ENCODE data around the gene NRDE2. TPM values are rescaled to one million over a fixed set of nuclear protein-coding genes. Genes with fewer than 3 reads are reported as not detected.

NRDE2 gene
- total RNA-seq, 1 donor from 2014 or later, result 10.2 TPM

- Mint-ChIP-seq H3K4me3 (no peak overlapping the region), H3K27me3 (ENCODE audit: insufficient read depth, low read depth) (no peaks in the 10 kb centered on the region), H3K36me3 (no peaks in the 10 kb centered on the region), H3K4me1 (peaks cover 2% of the 10 kb centered on the region), H3K27ac (no peak overlapping the region), H3K9me3 (no peaks in the 10 kb centered on the region)
- H3K36me3 ChIP-seq, result no peaks in the 10 kb centered on the region
- no peaks in the 10 kb centered on the region for H3K27me3 ChIP-seq
- TF ChIP-seq EZH2phosphoT487 (IDR thresholded peaks at IDR 0.05) (no peak), CTCF (IDR thresholded peaks at IDR 0.05) (no peak), EZH2 (IDR thresholded peaks at IDR 0.05) (no peak)
- no peaks in the 10 kb centered on the region for H3K9me3 ChIP-seq (ENCODE audit: low read depth)
- no peaks in the 10 kb centered on the region for H4K20me1 ChIP-seq (ENCODE audit: low read depth)
- H3K4me3 ChIP-seq, result no peak overlapping the region
- H3K4me1 ChIP-seq, result peaks cover 10% of the 10 kb centered on the region
- H3K4me2 ChIP-seq, result no peak overlapping the region
- peaks cover 16% of the 10 kb centered on the region for H3F3A ChIP-seq (ENCODE audit: low read depth)
- no peak overlapping the region for H3K9ac ChIP-seq
- no peak overlapping the region for H3K27ac ChIP-seq
- H3K79me2 ChIP-seq (ENCODE audit: low read depth), result no peaks in the 10 kb centered on the region
- no peak for DNase-seq (ENCODE audit: low spot score)
- H2AFZ ChIP-seq (replicated peaks), result no peak overlapping the region
These were observed 47.4 kb upstream of the NRDE2 start for GRCh38 chr14:90379106-90379505.

- H3K4me2 ChIP-seq, result no peak overlapping the region
- no peak for TF ChIP-seq CTCF (IDR thresholded peaks at IDR 0.05)
- peaks cover 16% of the 10 kb centered on the region for H3F3A ChIP-seq (ENCODE audit: low read depth)
- no peaks in the 10 kb centered on the region for H3K9me3 ChIP-seq (ENCODE audit: low read depth)
- H3K4me3 ChIP-seq, result no peak overlapping the region
- no peak for DNase-seq (ENCODE audit: low spot score)
- no peak overlapping the region for H3K9ac ChIP-seq
- no peak overlapping the region for H3K27ac ChIP-seq
- H3K4me1 ChIP-seq, result peaks cover 10% of the 10 kb centered on the region
- H2AFZ ChIP-seq (replicated peaks), result no peak overlapping the region
- Mint-ChIP-seq H3K4me1 (no peaks in the 10 kb centered on the region), H3K9me3 (no peaks in the 10 kb centered on the region), H3K36me3 (no peaks in the 10 kb centered on the region), H3K27me3 (ENCODE audit: insufficient read depth, low read depth) (no peaks in the 10 kb centered on the region), H3K27ac (no peak overlapping the region), H3K4me3 (no peak overlapping the region)
- no peaks in the 10 kb centered on the region for H3K79me2 ChIP-seq (ENCODE audit: low read depth)
- no peaks in the 10 kb centered on the region for H4K20me1 ChIP-seq (ENCODE audit: low read depth)
- H3K36me3 ChIP-seq, result no peaks in the 10 kb centered on the region
- no peaks in the 10 kb centered on the region for H3K27me3 ChIP-seq
These were observed 46.5 kb upstream of the NRDE2 start for GRCh38 chr14:90378249-90378648.

GRCh38 chr14:90375934-90376333 is 44.2 kb upstream of the NRDE2 start:
- H3F3A ChIP-seq (ENCODE audit: low read depth), result no peaks in the 10 kb centered on the region
- Mint-ChIP-seq H3K9me3 (no peaks in the 10 kb centered on the region), H3K27me3 (ENCODE audit: insufficient read depth, low read depth) (no peaks in the 10 kb centered on the region), H3K4me1 (no peaks in the 10 kb centered on the region), H3K27ac (no peak overlapping the region), H3K36me3 (no peaks in the 10 kb centered on the region), H3K4me3 (no peak overlapping the region)
- TF ChIP-seq CTCF (IDR thresholded peaks at IDR 0.05) (no peak), EZH2phosphoT487 (IDR thresholded peaks at IDR 0.05) (no peak), EZH2 (IDR thresholded peaks at IDR 0.05) (no peak)
- H3K36me3 ChIP-seq, result no peaks in the 10 kb centered on the region
- H3K9me3 ChIP-seq (ENCODE audit: low read depth), result no peaks in the 10 kb centered on the region
- H3K4me2 ChIP-seq, result no peak overlapping the region
- H3K27ac ChIP-seq, result no peak overlapping the region
- no peaks in the 10 kb centered on the region for H3K27me3 ChIP-seq
- H3K4me1 ChIP-seq, result no peaks in the 10 kb centered on the region
- no peak overlapping the region for H3K4me3 ChIP-seq
- no peak overlapping the region for H2AFZ ChIP-seq (replicated peaks)
- H3K9ac ChIP-seq, result no peak overlapping the region
- H4K20me1 ChIP-seq (ENCODE audit: low read depth), result no peaks in the 10 kb centered on the region
- DNase-seq (ENCODE audit: low spot score), result no peak
- H3K79me2 ChIP-seq (ENCODE audit: low read depth), result no peaks in the 10 kb centered on the region

GRCh38 chr14:90374813-90375212 is 43.1 kb upstream of the NRDE2 start:
- Mint-ChIP-seq H3K9me3 (no peaks in the 10 kb centered on the region), H3K36me3 (no peaks in the 10 kb centered on the region), H3K4me1 (no peaks in the 10 kb centered on the region), H3K27ac (no peak overlapping the region), H3K27me3 (ENCODE audit: insufficient read depth, low read depth) (no peaks in the 10 kb centered on the region), H3K4me3 (no peak overlapping the region)
- no peak for TF ChIP-seq EZH2 (IDR thresholded peaks at IDR 0.05)
- TF ChIP-seq CTCF (IDR thresholded peaks at IDR 0.05), result no peak
- H3F3A ChIP-seq (ENCODE audit: low read depth), result no peaks in the 10 kb centered on the region
- H2AFZ ChIP-seq (replicated peaks), result no peak overlapping the region
- no peak overlapping the region for H3K4me2 ChIP-seq
- H3K4me3 ChIP-seq, result no peak overlapping the region
- H4K20me1 ChIP-seq (ENCODE audit: low read depth), result no peaks in the 10 kb centered on the region
- H3K36me3 ChIP-seq, result no peaks in the 10 kb centered on the region
- no peaks in the 10 kb centered on the region for H3K9me3 ChIP-seq (ENCODE audit: low read depth)
- H3K27ac ChIP-seq, result no peak overlapping the region
- no peak for DNase-seq (ENCODE audit: low spot score)
- no peak overlapping the region for H3K9ac ChIP-seq
- no peaks in the 10 kb centered on the region for H3K79me2 ChIP-seq (ENCODE audit: low read depth)
- no peaks in the 10 kb centered on the region for H3K27me3 ChIP-seq
- H3K4me1 ChIP-seq, result no peaks in the 10 kb centered on the region
